HG03060 (cell line): ENCODE results near the gene PARD3.

Source experiments
- ATAC-seq: cut with Tn5 transposase; IDR thresholded peaks from one replicate; pipeline ENCODE4 v1.9.1; 2021; ENCODE audit warnings: low read depth, moderate number of reproducible peaks; ENCODE audit not compliant: unreplicated experiment

The PARD3 gene

GRCh38 chr10:34188221-34188620, 626.9 kb downstream of the PARD3 start:
- ATAC-seq, result no peak

GRCh38 chr10:34187201-34187600, 627.9 kb downstream of the PARD3 start:
- ATAC-seq, result no peak

- ATAC-seq, result no peak
Measured at GRCh38 chr10:34186745-34187144, 628.4 kb downstream of the PARD3 start.

GRCh38 chr10:34185998-34186397, 629.1 kb downstream of the PARD3 start:
- ATAC-seq, result no peak

- ATAC-seq, result no peak
Measured at GRCh38 chr10:34184939-34185386, 630.1 kb downstream of the PARD3 start.

GRCh38 chr10:34184397-34184796, 630.7 kb downstream of the PARD3 start:
- no peak for ATAC-seq

- ATAC-seq, result no peak
Measured at GRCh38 chr10:34183016-34183796, 631.9 kb downstream of the PARD3 start.

GRCh38 chr10:34181553-34182300, 633.4 kb downstream of the PARD3 start:
- ATAC-seq, result no peak

GRCh38 chr10:34180749-34181148, 634.3 kb downstream of the PARD3 start:
- no peak for ATAC-seq

- no peak for ATAC-seq
Measured at GRCh38 chr10:34179280-34179679, 635.8 kb downstream of the PARD3 start.

GRCh38 chr10:34178756-34179155, 636.3 kb downstream of the PARD3 start:
- ATAC-seq, result no peak

- no peak for ATAC-seq
Measured at GRCh38 chr10:34178196-34178595, 636.9 kb downstream of the PARD3 start.

- ATAC-seq, result no peak
Measured at GRCh38 chr10:34177445-34177844, 637.7 kb downstream of the PARD3 start.

- no peak for ATAC-seq
Measured at GRCh38 chr10:34176351-34176750, 638.7 kb downstream of the PARD3 start.

- no peak for ATAC-seq
Measured at GRCh38 chr10:34175121-34175520, 640.0 kb downstream of the PARD3 start.

GRCh38 chr10:34172936-34173533, 642.1 kb downstream of the PARD3 start:
- no peak for ATAC-seq

- no peak for ATAC-seq
Measured at GRCh38 chr10:34171957-34172527, 643.1 kb downstream of the PARD3 start.

- ATAC-seq, result no peak
Measured at GRCh38 chr10:34169677-34170076, 645.4 kb downstream of the PARD3 start.

GRCh38 chr10:34169131-34169530, 646.0 kb downstream of the PARD3 start:
- ATAC-seq, result no peak

GRCh38 chr10:34168439-34168838, 646.7 kb downstream of the PARD3 start:
- ATAC-seq, result no peak

GRCh38 chr10:34166823-34167222, 648.3 kb downstream of the PARD3 start:
- ATAC-seq, result no peak
